GM21526 (cell line): Measurements from ENCODE around the gene CRIP2.

ENCODE experiments used
- ATAC-seq: cut with Tn5 transposase; IDR thresholded peaks from one replicate; pipeline ENCODE4 v1.9.1; 2021; ENCODE audit warnings: moderate library complexity; ENCODE audit not compliant: unreplicated experiment, low FRiP score

The CRIP2 gene

GRCh38 chr14:105475269-105476096 lies 862 bp downstream of the CRIP2 start:
- ATAC-seq = no peak

DNA sequence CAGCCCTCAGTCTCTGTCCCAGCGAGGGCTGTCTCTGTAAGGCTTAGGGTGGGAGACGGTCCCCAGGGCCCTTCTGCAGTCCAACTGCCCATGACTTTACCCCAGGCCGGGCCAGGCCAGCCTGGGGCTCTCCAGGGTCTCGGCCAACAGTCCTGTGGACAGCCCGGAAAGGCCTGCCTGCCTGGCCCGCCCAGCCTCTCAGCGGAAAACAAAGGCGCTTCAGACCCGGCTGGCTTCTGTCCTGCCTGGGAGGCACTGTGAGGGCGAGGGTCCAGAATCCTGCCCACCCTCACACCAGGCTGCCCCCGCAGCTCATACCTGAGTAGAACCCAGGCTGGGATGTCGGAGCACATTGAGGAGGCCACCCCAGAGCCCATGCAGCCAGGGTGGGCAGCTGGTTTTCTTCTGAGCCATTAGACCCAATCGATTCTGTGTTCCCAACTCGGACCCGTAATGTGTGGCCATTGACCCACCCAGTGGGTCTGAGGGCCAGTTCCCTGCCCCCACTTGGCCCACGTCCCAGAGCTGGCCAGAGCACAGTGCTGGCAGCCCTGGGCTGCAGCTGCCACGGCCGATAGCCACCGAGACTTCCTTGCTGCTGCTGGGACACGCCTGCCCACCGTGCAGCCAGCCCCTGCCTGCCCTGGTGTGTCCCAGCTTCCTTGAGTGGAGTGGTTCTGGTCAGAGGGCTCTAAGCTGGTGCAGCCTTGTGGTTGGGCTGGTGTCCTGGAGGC lies 1.6 kb downstream of the CRIP2 start:
- ATAC-seq = no peak

DNA sequence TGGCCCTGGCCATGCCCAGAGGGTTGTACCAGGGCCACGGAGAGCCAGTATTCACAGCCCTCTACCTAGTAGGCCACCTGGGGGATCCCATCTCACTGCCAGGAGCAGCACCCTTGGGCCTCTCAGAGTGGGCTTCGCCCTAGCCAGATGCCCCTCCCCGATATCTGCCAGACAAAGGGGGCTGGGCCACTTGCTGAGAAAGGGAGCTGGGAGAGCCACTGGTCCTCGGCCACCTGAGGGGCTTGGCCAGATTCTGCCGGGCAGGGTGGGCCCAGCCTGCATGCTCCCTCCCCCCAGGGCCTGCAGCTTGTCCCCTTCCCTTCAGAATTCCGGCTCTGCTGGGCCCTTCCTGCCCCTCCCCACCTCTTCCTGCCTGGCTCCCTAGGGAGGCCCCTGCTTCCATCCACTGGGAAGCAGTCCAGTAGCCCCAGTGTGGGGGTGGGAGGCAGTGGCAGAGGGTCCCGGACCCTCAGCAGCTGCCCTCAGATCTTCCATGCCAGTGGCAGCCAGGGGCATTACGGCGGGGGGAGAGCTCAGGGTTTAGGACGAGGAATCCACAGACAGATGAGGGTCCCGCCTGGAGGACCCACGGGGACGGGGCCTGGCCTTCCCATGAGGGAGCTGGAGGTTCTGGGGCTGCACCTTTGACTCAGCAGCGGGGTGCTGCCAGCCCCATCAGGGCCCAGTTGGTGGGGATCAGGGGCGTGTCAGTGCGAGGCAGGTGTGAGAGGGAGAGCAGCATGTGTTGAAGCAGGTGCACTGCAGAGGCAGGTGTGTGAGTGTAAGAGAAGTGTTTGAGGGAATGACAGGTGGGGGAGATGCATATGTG lies 2.4 kb downstream of the CRIP2 start:
- ATAC-seq = no peak

DNA sequence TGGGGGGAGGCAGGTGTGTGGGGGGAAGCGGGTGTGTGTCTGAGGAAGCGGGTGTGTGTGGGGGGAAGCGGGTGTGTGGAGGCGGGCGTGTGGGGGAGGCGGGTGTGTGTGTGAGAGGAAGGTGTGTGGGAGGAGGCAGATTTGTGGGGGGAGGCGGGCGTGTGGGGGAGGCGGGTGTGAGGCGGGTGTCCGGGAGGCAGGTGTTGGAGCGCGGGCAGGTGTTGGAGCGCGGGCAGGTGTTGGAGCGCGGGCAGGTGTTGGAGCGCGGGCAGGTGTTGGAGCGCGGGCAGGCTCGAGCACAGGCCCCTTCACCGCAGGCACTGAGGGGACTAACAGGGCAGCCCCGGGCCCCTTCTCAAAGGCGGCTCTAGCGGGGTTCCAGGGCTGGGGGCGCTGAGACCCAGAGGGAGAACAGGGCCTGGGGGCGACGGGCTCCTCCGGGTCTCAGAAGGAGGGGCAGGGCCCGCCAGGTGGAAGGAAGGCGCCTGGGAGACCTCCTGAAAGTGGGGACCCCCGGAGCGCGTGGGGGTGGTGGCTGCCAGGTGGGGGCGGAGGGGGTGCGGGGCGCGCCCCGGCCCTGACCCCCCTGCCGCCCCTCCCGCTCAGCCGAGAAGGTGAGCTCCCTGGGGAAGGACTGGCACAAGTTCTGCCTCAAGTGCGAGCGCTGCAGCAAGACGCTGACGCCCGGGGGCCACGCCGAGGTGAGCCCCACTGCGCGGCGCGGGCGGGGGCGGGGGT lies 3.2 kb downstream of the CRIP2 start:
- ATAC-seq = no peak

- ATAC-seq = no peak
Observed at GRCh38 chr14:105478398-105479251, 4.0 kb downstream of the CRIP2 start.

DNA sequence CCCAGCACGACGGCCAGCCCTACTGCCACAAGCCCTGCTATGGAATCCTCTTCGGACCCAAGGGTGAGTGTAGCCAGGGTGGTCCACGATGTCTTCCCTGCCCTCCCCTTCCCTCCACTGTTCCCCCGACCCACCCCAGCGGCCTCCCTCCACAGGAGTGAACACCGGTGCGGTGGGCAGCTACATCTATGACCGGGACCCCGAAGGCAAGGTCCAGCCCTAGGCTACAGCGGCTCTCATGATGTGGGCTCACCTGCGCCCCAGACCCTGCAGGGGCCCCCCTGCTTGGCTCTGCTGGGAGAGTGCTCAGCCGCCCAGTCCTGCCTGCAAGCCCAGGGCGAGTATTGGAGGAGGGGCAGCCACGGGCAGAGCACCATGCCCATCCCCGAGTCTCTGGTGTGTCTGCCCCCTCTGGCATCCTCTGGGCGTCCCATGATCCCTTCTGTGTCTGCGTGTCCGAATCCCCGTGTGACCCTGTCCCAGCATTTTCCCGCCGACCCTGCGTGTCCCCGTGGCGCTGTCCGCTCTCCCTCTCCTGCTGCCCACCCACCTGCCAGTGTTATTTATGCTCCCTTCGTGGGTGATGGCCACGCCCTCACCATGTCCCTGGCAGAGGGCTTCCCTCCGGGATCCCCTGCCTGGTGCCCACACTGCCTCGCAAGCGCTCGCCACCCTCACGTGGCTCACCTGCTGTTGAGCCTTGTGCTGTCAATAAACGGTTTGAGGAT lies 5.0 kb downstream of the CRIP2 start:
- ATAC-seq = no peak

DNA sequence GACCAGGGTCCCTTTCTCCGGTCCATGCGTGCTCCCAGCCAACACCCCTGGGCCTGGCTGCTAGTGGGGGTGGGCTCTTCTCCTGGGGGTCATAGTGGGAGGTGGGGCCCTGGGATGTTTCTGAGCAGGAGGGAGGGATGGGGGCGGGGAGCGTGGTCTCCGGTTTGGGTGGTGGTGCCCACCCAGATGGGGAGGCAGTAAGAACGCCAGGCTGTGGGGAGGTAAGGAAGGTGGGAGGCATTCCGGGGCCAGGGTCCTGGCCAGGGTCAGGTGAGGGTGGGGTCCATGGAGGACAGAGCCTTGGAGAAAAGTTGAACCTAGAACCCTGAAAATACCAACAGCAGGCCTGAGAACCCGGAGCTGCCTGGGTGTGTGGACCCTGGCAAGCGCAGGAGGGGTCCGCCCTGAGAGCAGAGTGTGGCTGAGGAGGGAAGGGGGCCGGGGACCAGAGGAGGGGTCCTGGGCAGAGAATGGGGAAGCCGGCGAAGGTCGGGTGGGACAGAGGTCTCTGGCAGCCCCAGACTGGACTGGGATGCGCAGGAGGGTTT lies 5.7 kb downstream of the CRIP2 start:
- ATAC-seq = no peak

GRCh38 chr14:105480807-105481801 lies 6.5 kb downstream of the CRIP2 start:
- peak; percentile 41 for ATAC-seq

DNA sequence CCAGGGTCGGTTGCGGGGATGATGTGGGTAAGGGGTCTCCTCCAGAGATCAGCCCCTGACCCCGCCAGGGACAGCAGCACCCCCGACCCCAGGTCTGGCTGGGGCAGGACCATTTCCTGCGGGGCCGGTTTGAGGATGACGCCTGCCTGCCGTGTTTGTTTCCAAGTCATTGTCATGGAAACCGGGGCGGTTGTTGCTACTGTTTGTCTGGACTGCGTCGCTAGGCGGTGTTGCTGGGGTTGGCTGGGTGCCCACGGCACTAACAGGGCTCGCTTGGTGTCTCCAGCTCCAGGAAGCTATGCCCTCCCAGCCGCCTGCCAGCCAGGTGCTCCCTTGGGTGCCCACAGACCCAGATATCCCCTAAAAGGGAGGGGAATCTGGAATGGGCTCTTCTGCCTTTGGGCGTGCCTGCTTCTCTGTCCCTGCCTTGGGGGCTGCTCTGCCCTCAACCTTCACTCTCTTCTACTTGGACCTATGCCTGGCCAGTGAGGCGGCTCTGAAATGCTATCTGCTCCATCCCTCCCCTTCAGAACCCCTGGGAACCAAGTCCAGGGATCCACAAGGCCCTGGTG lies 7.4 kb downstream of the CRIP2 start:
- no peak for ATAC-seq

GRCh38 chr14:105482486-105483110 lies 8.0 kb downstream of the CRIP2 start:
- no peak for ATAC-seq

DNA sequence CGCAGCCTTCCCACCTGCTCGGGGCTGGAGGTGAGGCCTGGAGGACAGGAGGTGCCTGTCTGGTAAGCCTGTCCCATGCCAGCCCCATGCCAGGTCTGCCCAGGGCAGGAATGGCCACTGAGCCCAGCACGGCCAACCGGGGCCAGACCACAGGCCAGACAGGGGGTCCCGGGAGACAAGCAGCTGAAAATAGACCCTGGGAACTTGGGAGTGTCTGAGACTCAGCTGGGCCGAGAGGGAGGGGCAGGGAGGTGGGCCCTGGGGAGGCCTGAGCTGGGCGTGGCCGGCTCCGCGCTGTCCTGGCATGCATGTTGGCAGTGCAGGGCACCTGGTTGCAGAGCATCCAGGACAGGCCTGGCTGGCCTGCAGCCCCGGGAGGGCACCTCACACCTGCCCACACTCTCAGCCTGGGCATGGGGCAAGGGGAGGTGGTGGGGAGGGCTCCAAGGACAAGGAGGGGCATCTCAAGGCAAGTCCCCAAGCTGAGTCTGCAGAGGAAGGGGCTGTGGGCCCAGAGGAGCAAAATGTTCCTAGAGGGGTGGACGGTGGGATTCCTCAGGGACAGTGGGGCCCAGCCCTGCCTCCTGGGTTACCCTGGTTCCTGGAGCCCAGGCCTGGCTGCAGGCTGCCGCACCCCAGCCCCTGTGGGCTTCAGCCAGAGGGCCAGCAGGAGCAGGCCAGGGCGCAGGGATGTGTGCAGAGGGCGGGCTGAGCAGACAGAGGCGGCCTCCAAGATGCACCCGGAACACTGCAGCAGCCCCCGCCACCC lies 8.9 kb downstream of the CRIP2 start:
- no peak for ATAC-seq

GRCh38 chr14:105484069-105484996 lies 9.7 kb downstream of the CRIP2 start:
- no peak for ATAC-seq

DNA sequence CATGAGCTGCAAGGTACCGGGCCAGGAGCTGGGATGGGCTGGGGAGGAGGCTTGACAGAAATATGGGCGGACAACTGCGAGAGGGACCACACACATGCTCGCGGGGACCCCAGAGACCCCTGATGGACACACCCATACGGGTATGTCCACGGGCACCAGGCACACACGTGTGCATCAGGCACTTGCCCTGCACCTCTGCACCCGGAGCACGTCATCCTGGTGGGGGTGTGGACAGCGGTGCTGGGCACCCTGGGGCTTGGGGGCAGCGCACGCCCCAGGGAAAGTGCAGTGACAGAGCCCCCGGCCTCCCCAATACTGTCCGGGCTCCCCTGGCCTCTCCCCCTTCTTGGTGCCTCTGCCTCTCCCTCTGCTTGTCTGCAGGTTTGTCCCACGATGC lies 10.4 kb downstream of the CRIP2 start:
- ATAC-seq = no peak

GRCh38 chr14:105485739-105486162 lies 11.1 kb downstream of the CRIP2 start:
- no peak for ATAC-seq
